ENCODE results near the gene CDHR1. TPM values are rescaled to one million over a fixed set of nuclear protein-coding genes. Genes with fewer than 3 reads are reported as not detected.

The CDHR1 gene
- total and polyA plus RNA-seq, 8 donors = 0.03 to 0.77 (median 0.49) TPM; not detected in 1

- intact Hi-C loops (cut with DNase I) = no loop called here
- no peaks in the 10 kb centered on the region for H3K36me3 ChIP-seq
- H3K4me3 ChIP-seq = no peak within 1 kb of the TSS
- H3K27me3 ChIP-seq = no peaks in the 10 kb centered on the region
- H3K27ac ChIP-seq = no peak within 1 kb of the TSS
- DNase-seq (no peak), ATAC-seq (no peak), FAIRE-seq (no peak)
- no peak for TF ChIP-seq CTCF (IDR thresholded peaks at IDR 0.05)
- no peaks in the 10 kb centered on the region for H3K4me1 ChIP-seq
- H3K9me3 ChIP-seq = no peaks in the 10 kb centered on the region
- WGBS, 2 donors = 64 to 66% methylated on average over 2 of the region's 2 CpGs
Measured at GRCh38 chr10:84173501-84173929, 20.8 kb upstream of the CDHR1 start, which contains the start of gene GPR15LG. TSS of gene GPR15LG (plus strand) at chr10:84173801. CDS start at chr10:84173852, 51 bp downstream.

GRCh38 chr10:84175436-84175835 is 18.9 kb upstream of the CDHR1 start:
- no peak for TF ChIP-seq CTCF (IDR thresholded peaks at IDR 0.05)
- no peak overlapping the region for H3K27ac ChIP-seq
- intact Hi-C loops (cut with DNase I) = no loop called here
- no peaks in the 10 kb centered on the region for H3K4me1 ChIP-seq
- WGBS, 2 donors = 77 to 86% methylated on average over 6 of the region's 6 CpGs
- no peaks in the 10 kb centered on the region for H3K36me3 ChIP-seq
- H3K9me3 ChIP-seq = no peaks in the 10 kb centered on the region
- FAIRE-seq (no peak), ATAC-seq (no peak), DNase-seq (peak in 1 of 6 donors; percentile 1)
- no peaks in the 10 kb centered on the region for H3K27me3 ChIP-seq
- H3K4me3 ChIP-seq = no peak overlapping the region

- no peaks in the 10 kb centered on the region for H3K27me3 ChIP-seq
- H3K27ac ChIP-seq = no peak overlapping the region
- H3K4me1 ChIP-seq = no peaks in the 10 kb centered on the region
- intact Hi-C loops (cut with DNase I) = no loop called here
- peak in 2 of 4 donors; percentile 35 to 45 for ATAC-seq
- H3K9me3 ChIP-seq = no peaks in the 10 kb centered on the region
- H3K4me3 ChIP-seq = no peak overlapping the region
- FAIRE-seq = no peak
- DNase-seq = no peak
- no peak for TF ChIP-seq CTCF (IDR thresholded peaks at IDR 0.05)
- no peaks in the 10 kb centered on the region for H3K36me3 ChIP-seq
- 49 to 61% methylated on average over 4 of the region's 4 CpGs for whole genome bisulfite sequencing, 2 donors
Measured at GRCh38 chr10:84176351-84176750, 18.0 kb upstream of the CDHR1 start.

GRCh38 chr10:84176836-84177474 is 17.4 kb upstream of the CDHR1 start:
- intact Hi-C loops (cut with DNase I) = no loop called here
- H3K27ac ChIP-seq = no peak overlapping the region
- no peak for TF ChIP-seq CTCF (IDR thresholded peaks at IDR 0.05)
- FAIRE-seq (no peak), DNase-seq (no peak), ATAC-seq (no peak)
- H3K9me3 ChIP-seq = no peaks in the 10 kb centered on the region
- H3K4me3 ChIP-seq = no peak overlapping the region
- no peaks in the 10 kb centered on the region for H3K36me3 ChIP-seq
- no peaks in the 10 kb centered on the region for H3K27me3 ChIP-seq
- WGBS, 2 donors = 73 to 81% methylated on average over 3 to 4 of the region's 4 CpGs
- H3K4me1 ChIP-seq = no peaks in the 10 kb centered on the region

- no peak for TF ChIP-seq CTCF (IDR thresholded peaks at IDR 0.05)
- H3K27ac ChIP-seq = no peak overlapping the region
- intact Hi-C loops (cut with DNase I) = no loop called here
Measured at GRCh38 chr10:84177541-84178141, 16.7 kb upstream of the CDHR1 start.

More at GRCh38 chr10:84177541-84178141, 16.7 kb upstream of the CDHR1 start:
- Histone ChIP-seq H3K4me3 (no peak overlapping the region), H3K36me3 (no peaks in the 10 kb centered on the region), H3K4me1 (no peaks in the 10 kb centered on the region), H3K27me3 (no peaks in the 10 kb centered on the region), H3K9me3 (no peaks in the 10 kb centered on the region)
- peak in 3 of 4 donors; percentile 12 to 45 (median 31) for ATAC-seq
- WGBS, 2 donors = 78% methylated on average over 8 of the region's 8 CpGs
- no peak for DNase-seq
- FAIRE-seq = no peak

Data from pancreas (tissue), 10 donors.